ENCODE measurements around the gene CHN1.

CHN1 gene

GRCh38 chr2:174827371-174828369 is 177.5 kb downstream of the CHN1 start:
- Histone ChIP-seq H3K4me3 (ENCODE audit: severe bottlenecking) (no peak overlapping the region), H3K27me3 (ENCODE audit: insufficient read depth, poor library complexity, severe bottlenecking) (no peaks in the 10 kb centered on the region), H3K4me1 (ENCODE audit: insufficient read depth, poor library complexity, severe bottlenecking) (no peaks in the 10 kb centered on the region), H3K9me3 (ENCODE audit: severe bottlenecking) (no peaks in the 10 kb centered on the region), H3K27ac (ENCODE audit: poor library complexity, severe bottlenecking) (no peak overlapping the region), H3K36me3 (ENCODE audit: low read depth) (no peaks in the 10 kb centered on the region)
- no peak for DNase-seq (ENCODE audit: low spot score)
- 0 out of 3 replicates have a peak, but pooled peaks have one; percentile 19 for ATAC-seq (ENCODE audit: low read depth)
- TF ChIP-seq, protein P1, sequence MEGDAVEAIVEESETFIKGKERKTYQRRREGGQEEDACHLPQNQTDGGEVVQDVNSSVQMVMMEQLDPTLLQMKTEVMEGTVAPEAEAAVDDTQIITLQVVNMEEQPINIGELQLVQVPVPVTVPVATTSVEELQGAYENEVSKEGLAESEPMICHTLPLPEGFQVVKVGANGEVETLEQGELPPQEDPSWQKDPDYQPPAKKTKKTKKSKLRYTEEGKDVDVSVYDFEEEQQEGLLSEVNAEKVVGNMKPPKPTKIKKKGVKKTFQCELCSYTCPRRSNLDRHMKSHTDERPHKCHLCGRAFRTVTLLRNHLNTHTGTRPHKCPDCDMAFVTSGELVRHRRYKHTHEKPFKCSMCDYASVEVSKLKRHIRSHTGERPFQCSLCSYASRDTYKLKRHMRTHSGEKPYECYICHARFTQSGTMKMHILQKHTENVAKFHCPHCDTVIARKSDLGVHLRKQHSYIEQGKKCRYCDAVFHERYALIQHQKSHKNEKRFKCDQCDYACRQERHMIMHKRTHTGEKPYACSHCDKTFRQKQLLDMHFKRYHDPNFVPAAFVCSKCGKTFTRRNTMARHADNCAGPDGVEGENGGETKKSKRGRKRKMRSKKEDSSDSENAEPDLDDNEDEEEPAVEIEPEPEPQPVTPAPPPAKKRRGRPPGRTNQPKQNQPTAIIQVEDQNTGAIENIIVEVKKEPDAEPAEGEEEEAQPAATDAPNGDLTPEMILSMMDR (IDR thresholded peaks at IDR 0.05; ENCODE audit: poor library complexity, severe bottlenecking) = no peak

DNA sequence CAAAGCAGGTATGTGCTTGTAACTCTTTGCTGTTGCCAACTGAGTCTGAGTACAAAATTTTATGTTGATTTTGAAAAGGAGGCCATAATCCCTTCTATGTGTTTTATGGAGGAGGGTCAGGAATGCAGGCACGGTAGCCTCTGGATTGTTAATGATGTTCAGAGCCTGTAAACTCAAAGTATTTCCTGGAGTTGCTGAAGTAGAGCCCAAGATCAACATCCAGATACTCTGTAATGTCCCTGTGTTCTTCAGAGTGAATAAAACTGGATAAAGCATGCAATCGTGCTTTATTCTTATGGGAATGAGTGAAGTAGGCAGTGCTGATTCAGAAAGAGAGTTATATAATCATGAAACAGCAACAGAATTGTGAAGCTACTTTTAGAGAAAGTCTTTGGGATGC is 179.1 kb downstream of the CHN1 start:
- no peaks in the 10 kb centered on the region for H3K27me3 ChIP-seq (ENCODE audit: insufficient read depth, poor library complexity, severe bottlenecking)
- no peaks in the 10 kb centered on the region for H3K36me3 ChIP-seq (ENCODE audit: low read depth)
- DNase-seq (ENCODE audit: low spot score) = no peak
- no peak overlapping the region for H3K4me3 ChIP-seq (ENCODE audit: severe bottlenecking)
- no peaks in the 10 kb centered on the region for H3K4me1 ChIP-seq (ENCODE audit: insufficient read depth, poor library complexity, severe bottlenecking)
- no peak overlapping the region for H3K27ac ChIP-seq (ENCODE audit: poor library complexity, severe bottlenecking)
- no peak for ATAC-seq (ENCODE audit: low read depth)
- H3K9me3 ChIP-seq (ENCODE audit: severe bottlenecking) = no peaks in the 10 kb centered on the region
- TF ChIP-seq, protein P1 (IDR thresholded peaks at IDR 0.05; ENCODE audit: poor library complexity, severe bottlenecking) = no peak

- Histone ChIP-seq H3K27ac (ENCODE audit: poor library complexity, severe bottlenecking) (no peak overlapping the region), H3K4me3 (ENCODE audit: severe bottlenecking) (no peak overlapping the region), H3K4me1 (ENCODE audit: insufficient read depth, poor library complexity, severe bottlenecking) (no peaks in the 10 kb centered on the region), H3K9me3 (ENCODE audit: severe bottlenecking) (no peaks in the 10 kb centered on the region), H3K36me3 (ENCODE audit: low read depth) (no peaks in the 10 kb centered on the region), H3K27me3 (ENCODE audit: insufficient read depth, poor library complexity, severe bottlenecking) (no peaks in the 10 kb centered on the region)
- ATAC-seq (ENCODE audit: low read depth) = no peak
- no peak for DNase-seq (ENCODE audit: low spot score)
- TF ChIP-seq, protein P1 (IDR thresholded peaks at IDR 0.05; ENCODE audit: poor library complexity, severe bottlenecking) = no peak
Measured at GRCh38 chr2:174824068-174824467, 181.1 kb downstream of the CHN1 start.

GRCh38 chr2:174821628-174822027 is 183.6 kb downstream of the CHN1 start:
- no peaks in the 10 kb centered on the region for H3K27me3 ChIP-seq (ENCODE audit: insufficient read depth, poor library complexity, severe bottlenecking)
- H3K4me1 ChIP-seq (ENCODE audit: insufficient read depth, poor library complexity, severe bottlenecking) = no peaks in the 10 kb centered on the region
- TF ChIP-seq, protein P1 (IDR thresholded peaks at IDR 0.05; ENCODE audit: poor library complexity, severe bottlenecking) = no peak
- ATAC-seq (ENCODE audit: low read depth) (no peak), DNase-seq (ENCODE audit: low spot score) (no peak)
- no peaks in the 10 kb centered on the region for H3K36me3 ChIP-seq (ENCODE audit: low read depth)
- H3K27ac ChIP-seq (ENCODE audit: poor library complexity, severe bottlenecking) = no peak overlapping the region
- no peaks in the 10 kb centered on the region for H3K9me3 ChIP-seq (ENCODE audit: severe bottlenecking)
- no peak overlapping the region for H3K4me3 ChIP-seq (ENCODE audit: severe bottlenecking)

- ATAC-seq (ENCODE audit: low read depth) (no peak), DNase-seq (ENCODE audit: low spot score) (no peak)
Measured at GRCh38 chr2:174820361-174820760, 184.8 kb downstream of the CHN1 start.

More at GRCh38 chr2:174820361-174820760, 184.8 kb downstream of the CHN1 start:
- no peak overlapping the region for H3K4me3 ChIP-seq (ENCODE audit: severe bottlenecking)
- H3K27ac ChIP-seq (ENCODE audit: poor library complexity, severe bottlenecking) = no peak overlapping the region
- TF ChIP-seq, protein P1 (IDR thresholded peaks at IDR 0.05; ENCODE audit: poor library complexity, severe bottlenecking) = no peak
- H3K9me3 ChIP-seq (ENCODE audit: severe bottlenecking) = no peaks in the 10 kb centered on the region
- H3K36me3 ChIP-seq (ENCODE audit: low read depth) = no peaks in the 10 kb centered on the region
- no peaks in the 10 kb centered on the region for H3K4me1 ChIP-seq (ENCODE audit: insufficient read depth, poor library complexity, severe bottlenecking)
- H3K27me3 ChIP-seq (ENCODE audit: insufficient read depth, poor library complexity, severe bottlenecking) = no peaks in the 10 kb centered on the region

Data from RWPE2 (cell line).